Neural progenitor cell (in vitro differentiated cells): ENCODE measurements around the gene TRAK2. TPM values are rescaled to one million over a fixed set of nuclear protein-coding genes. Genes with fewer than 3 reads are reported as not detected.

Experiments
- DNase-seq: peaks from one replicate; pipeline ENCODE4 v3.0.0-alpha.2; 2016; ENCODE audit warnings: low spot score
- H2AFZ ChIP-seq: fragments of 200-600 bp; sonication (generic); replicated peaks from 2 replicates; pipeline ENCODE4 v1.6.1; 2016; ENCODE audit warnings: antibody characterized with exemption
- H3F3A ChIP-seq: fragments of 200-600 bp; sonication (generic); 2 replicates; pipeline ENCODE4 v1.6.1; 2016; ENCODE audit warnings: antibody characterized with exemption, low read depth
- H3K27ac ChIP-seq: fragments of 200-600 bp; sonication (generic); 2 replicates; pipeline ENCODE4 v1.5.1; 2016; ENCODE audit warnings: mild to moderate bottlenecking
- H3K27me3 ChIP-seq: fragments of 200-600 bp; sonication (generic); 2 replicates; pipeline ENCODE4 v1.6.1; 2016; ENCODE audit warnings: mild to moderate bottlenecking, moderate library complexity
- H3K36me3 ChIP-seq: fragments of 200-600 bp; sonication (generic); 2 replicates; pipeline ENCODE4 v1.5.1; 2016
- H3K4me1 ChIP-seq: fragments of 200-600 bp; sonication (generic); 2 replicates; pipeline ENCODE4 v1.6.1; 2016; ENCODE audit warnings: mixed run types
- H3K4me2 ChIP-seq: fragments of 200-600 bp; sonication (generic); 2 replicates; pipeline ENCODE4 v1.6.1; 2016
- H3K4me3 ChIP-seq: fragments of 200-600 bp; sonication (generic); 2 replicates; pipeline ENCODE4 v1.5.1; 2016
- H3K79me2 ChIP-seq: fragments of 200-600 bp; sonication (generic); 2 replicates; pipeline ENCODE4 v1.6.1; 2016; ENCODE audit warnings: low read depth
- H3K9ac ChIP-seq: fragments of 200-600 bp; sonication (generic); 2 replicates; pipeline ENCODE4 v1.6.1; 2016
- H3K9me3 ChIP-seq: fragments of 200-600 bp; sonication (generic); 2 replicates; pipeline ENCODE4 v1.5.1; 2016; ENCODE audit warnings: low read depth
- H4K20me1 ChIP-seq: fragments of 200-600 bp; sonication (generic); 2 replicates; pipeline ENCODE4 v1.6.1; 2016; ENCODE audit warnings: low read depth
- H3K27ac Mint-ChIP-seq: 3 replicates; pipeline ENCODE4 v1.8.0; 2021; ENCODE audit warnings: mixed read lengths
- H3K27me3 Mint-ChIP-seq: 2 replicates; pipeline ENCODE4 v1.8.0; 2022; ENCODE audit warnings: low read depth, mild to moderate bottlenecking, inconsistent platforms, moderate library complexity, mixed read lengths; ENCODE audit not compliant: insufficient read depth
- H3K36me3 Mint-ChIP-seq: 3 replicates; pipeline ENCODE4 v1.8.0; 2021; ENCODE audit warnings: mixed read lengths
- H3K4me1 Mint-ChIP-seq: 3 replicates; pipeline ENCODE4 v1.8.0; 2021; ENCODE audit warnings: mixed read lengths
- H3K4me3 Mint-ChIP-seq: 3 replicates; pipeline ENCODE4 v1.8.0; 2021; ENCODE audit warnings: mild to moderate bottlenecking, moderate library complexity, mixed read lengths
- H3K9me3 Mint-ChIP-seq: 3 replicates; pipeline ENCODE4 v1.8.0; 2020; ENCODE audit warnings: mixed read lengths
- EZH2 ChIP-seq: fragments of 200-600 bp; sonication (generic); IDR thresholded peaks from 2 replicates; pipeline ENCODE4 v1.6.1; 2017; ENCODE audit warnings: antibody characterized with exemption, mild to moderate bottlenecking, moderate library complexity
- EZH2phosphoT487 ChIP-seq: fragments of 200-600 bp; sonication (generic); IDR thresholded peaks from 2 replicates; pipeline ENCODE4 v1.6.1; 2017; ENCODE audit warnings: antibody characterized with exemption
- total RNA-seq: library from RNA; depleted of rRNA; stranded (reverse); fragments of >200 nt; gene quantifications from 2 replicates; pipeline ENCODE4 v1.2.3, GENCODE V29; 2015; ENCODE audit warnings: low replicate concordance
- TF ChIP-seq, protein P1 (sequence below): fragments of 200-600 bp; sonication (generic); IDR thresholded peaks from 2 replicates; pipeline ENCODE4 v1.5.1; 2017; ENCODE audit warnings: antibody characterized with exemption, mild to moderate bottlenecking

TRAK2 gene
- total RNA-seq, 1 donor from 2014 or later = 7.1 TPM

DNA sequence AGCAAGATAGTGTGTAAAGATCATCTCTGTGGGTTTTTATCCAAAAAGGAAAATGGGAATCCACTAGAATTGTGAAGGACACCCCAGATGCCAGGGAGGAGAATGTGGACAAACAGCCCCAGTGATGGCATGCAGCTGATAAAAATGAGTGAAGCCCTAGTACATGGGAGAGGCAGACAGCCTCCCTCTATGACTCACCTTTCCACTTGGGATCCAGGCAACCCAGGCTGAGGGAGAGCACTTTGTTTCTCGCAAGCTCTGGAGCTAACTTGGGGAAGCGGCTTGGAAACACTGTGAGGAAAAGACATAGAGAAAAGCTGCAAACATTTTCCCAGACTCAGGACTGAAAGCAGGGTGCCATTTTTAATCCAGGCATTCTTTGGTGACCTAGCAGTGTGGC is 88.9 kb downstream of the TRAK2 start:
- Mint-ChIP-seq H3K27me3 (peaks cover 2% of the 10 kb centered on the region), H3K4me3 (no peak overlapping the region), H3K9me3 (peaks cover 14% of the 10 kb centered on the region), H3K4me1 (peaks cover 1% of the 10 kb centered on the region), H3K27ac (no peak overlapping the region), H3K36me3 (peaks cover 6% of the 10 kb centered on the region)
- DNase-seq = no peak
- H3K36me3 ChIP-seq = no peaks in the 10 kb centered on the region
- H3K4me1 ChIP-seq = no peaks in the 10 kb centered on the region
- TF ChIP-seq, protein P1, sequence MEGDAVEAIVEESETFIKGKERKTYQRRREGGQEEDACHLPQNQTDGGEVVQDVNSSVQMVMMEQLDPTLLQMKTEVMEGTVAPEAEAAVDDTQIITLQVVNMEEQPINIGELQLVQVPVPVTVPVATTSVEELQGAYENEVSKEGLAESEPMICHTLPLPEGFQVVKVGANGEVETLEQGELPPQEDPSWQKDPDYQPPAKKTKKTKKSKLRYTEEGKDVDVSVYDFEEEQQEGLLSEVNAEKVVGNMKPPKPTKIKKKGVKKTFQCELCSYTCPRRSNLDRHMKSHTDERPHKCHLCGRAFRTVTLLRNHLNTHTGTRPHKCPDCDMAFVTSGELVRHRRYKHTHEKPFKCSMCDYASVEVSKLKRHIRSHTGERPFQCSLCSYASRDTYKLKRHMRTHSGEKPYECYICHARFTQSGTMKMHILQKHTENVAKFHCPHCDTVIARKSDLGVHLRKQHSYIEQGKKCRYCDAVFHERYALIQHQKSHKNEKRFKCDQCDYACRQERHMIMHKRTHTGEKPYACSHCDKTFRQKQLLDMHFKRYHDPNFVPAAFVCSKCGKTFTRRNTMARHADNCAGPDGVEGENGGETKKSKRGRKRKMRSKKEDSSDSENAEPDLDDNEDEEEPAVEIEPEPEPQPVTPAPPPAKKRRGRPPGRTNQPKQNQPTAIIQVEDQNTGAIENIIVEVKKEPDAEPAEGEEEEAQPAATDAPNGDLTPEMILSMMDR = no peak
- TF ChIP-seq EZH2 (no peak), EZH2phosphoT487 (no peak)
- no peaks in the 10 kb centered on the region for H3K79me2 ChIP-seq
- no peaks in the 10 kb centered on the region for H3K9me3 ChIP-seq
- H3K4me3 ChIP-seq = no peak overlapping the region
- no peak overlapping the region for H2AFZ ChIP-seq
- H3F3A ChIP-seq = no peaks in the 10 kb centered on the region
- no peaks in the 10 kb centered on the region for H3K27me3 ChIP-seq
- H3K27ac ChIP-seq = no peak overlapping the region
- H3K9ac ChIP-seq = no peak overlapping the region
- no peaks in the 10 kb centered on the region for H4K20me1 ChIP-seq
- no peak overlapping the region for H3K4me2 ChIP-seq

DNA sequence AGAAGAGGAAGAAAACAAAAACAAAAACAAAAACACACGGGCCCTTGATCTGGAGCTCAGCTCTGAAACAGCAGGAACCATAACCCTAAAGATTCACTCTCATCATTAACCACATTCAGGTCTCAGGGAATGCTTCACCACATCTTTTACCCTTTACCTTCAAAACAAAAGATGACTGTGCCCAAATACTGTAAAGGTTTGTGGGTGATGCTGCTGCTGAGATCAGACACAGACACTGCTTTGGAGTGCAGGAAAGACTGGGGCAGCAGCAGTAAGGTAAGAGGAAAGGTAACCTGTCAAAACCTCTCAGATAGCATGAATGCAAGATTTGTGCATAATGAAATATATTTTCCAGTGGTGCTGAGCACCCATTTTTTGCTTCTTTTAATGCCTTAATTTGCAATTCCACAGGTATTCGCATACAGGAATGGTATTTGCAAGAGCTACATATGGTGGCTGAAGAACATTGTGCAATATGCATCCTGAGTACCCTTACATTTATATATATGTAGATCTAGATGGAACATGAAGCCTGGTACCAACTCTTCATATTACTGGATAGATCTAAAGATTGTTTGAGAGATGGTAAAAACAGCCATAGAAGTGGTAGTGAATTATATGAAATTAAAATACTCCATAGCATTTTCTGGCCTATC is 90.1 kb downstream of the TRAK2 start:
- no peak overlapping the region for H2AFZ ChIP-seq
- H3K36me3 ChIP-seq = no peaks in the 10 kb centered on the region
- H3K4me3 Mint-ChIP-seq = no peak overlapping the region
- peaks cover 3% of the 10 kb centered on the region for H3K36me3 Mint-ChIP-seq
- H3K27me3 ChIP-seq = no peaks in the 10 kb centered on the region
- H3K27ac ChIP-seq = no peak overlapping the region
- peaks cover 7% of the 10 kb centered on the region for H3K4me1 Mint-ChIP-seq
- H3K9me3 ChIP-seq = no peaks in the 10 kb centered on the region
- H3K9me3 Mint-ChIP-seq = peaks cover 5% of the 10 kb centered on the region
- no peaks in the 10 kb centered on the region for H4K20me1 ChIP-seq
- no peak overlapping the region for H3K4me2 ChIP-seq
- H3K4me1 ChIP-seq = no peaks in the 10 kb centered on the region
- H3K27ac Mint-ChIP-seq = no peak overlapping the region
- H3K4me3 ChIP-seq = no peak overlapping the region
- peaks cover 2% of the 10 kb centered on the region for H3K27me3 Mint-ChIP-seq
- no peak for DNase-seq
- TF ChIP-seq EZH2 (no peak), EZH2phosphoT487 (no peak)
- TF ChIP-seq, protein P1 = no peak
- no peak overlapping the region for H3K9ac ChIP-seq
- no peaks in the 10 kb centered on the region for H3F3A ChIP-seq
- H3K79me2 ChIP-seq = no peaks in the 10 kb centered on the region

DNA sequence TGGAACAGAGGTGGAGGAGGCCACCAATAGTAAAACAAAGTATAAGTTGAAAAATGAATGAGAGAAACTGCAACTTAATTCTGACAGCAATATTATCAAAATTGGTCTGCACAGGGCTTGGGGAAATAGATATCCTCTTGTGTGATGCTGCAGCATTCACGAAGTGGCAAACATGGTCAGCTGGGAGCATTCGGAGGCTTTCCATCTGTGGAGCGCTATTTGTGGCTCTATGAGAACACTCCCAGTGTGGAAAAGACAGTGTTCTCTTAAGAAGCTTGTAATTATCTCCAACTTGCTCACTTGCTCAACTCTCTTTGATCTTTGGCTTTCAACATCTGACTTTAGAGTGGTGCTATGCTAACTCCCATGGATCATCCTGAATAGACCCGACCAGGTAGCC is 91.0 kb downstream of the TRAK2 start:
- H3K4me3 Mint-ChIP-seq = no peak overlapping the region
- no peaks in the 10 kb centered on the region for H3K4me1 ChIP-seq
- no peaks in the 10 kb centered on the region for H3K27me3 ChIP-seq
- H3K4me2 ChIP-seq = no peak overlapping the region
- no peaks in the 10 kb centered on the region for H3K79me2 ChIP-seq
- no peak overlapping the region for H3K9ac ChIP-seq
- TF ChIP-seq EZH2 (no peak), EZH2phosphoT487 (no peak)
- TF ChIP-seq, protein P1 = no peak
- no peak overlapping the region for H3K4me3 ChIP-seq
- H3K9me3 ChIP-seq = no peaks in the 10 kb centered on the region
- peaks cover 2% of the 10 kb centered on the region for H3K27me3 Mint-ChIP-seq
- H3K9me3 Mint-ChIP-seq = peaks cover 5% of the 10 kb centered on the region
- no peak overlapping the region for H3K27ac ChIP-seq
- H3K36me3 ChIP-seq = no peaks in the 10 kb centered on the region
- no peak overlapping the region for H3K27ac Mint-ChIP-seq
- no peaks in the 10 kb centered on the region for H4K20me1 ChIP-seq
- H3K36me3 Mint-ChIP-seq = peaks cover 3% of the 10 kb centered on the region
- H3K4me1 Mint-ChIP-seq = peaks cover 7% of the 10 kb centered on the region
- H2AFZ ChIP-seq = no peak overlapping the region
- no peaks in the 10 kb centered on the region for H3F3A ChIP-seq
- no peak for DNase-seq
